ENCODE data around the gene RFC1. TPM values are rescaled to one million over a fixed set of nuclear protein-coding genes. Genes with fewer than 3 reads are reported as not detected.

The RFC1 gene
- total RNA-seq, 1 experiment from 2014 or later: 56.8 TPM

GRCh38 chr4:39326468-39326977, 39.6 kb downstream of the RFC1 start:
- H2BK5ac ChIP-seq (ENCODE audit: insufficient read length, low read length): no peak overlapping the region
- H3K9me3 ChIP-seq (ENCODE audit: control insufficient read depth, low read depth, low read length): no peaks in the 10 kb centered on the region
- H3K56ac ChIP-seq (ENCODE audit: insufficient read length, low read depth, low read length): no peak overlapping the region
- H3K4me2 ChIP-seq (ENCODE audit: insufficient read depth, insufficient read length, low read length): no peak overlapping the region
- Mint-ChIP-seq H3K27me3 (ENCODE audit: low read depth) (no peaks in the 10 kb centered on the region), H3K27ac (no peak overlapping the region), H3K4me1 (no peaks in the 10 kb centered on the region), H3K9me3 (no peaks in the 10 kb centered on the region), H3K36me3 (ENCODE audit: insufficient read depth in 1 of 3, low read depth in 3 of 3) (peaks cover 5 to 35% (median 11%) of the 10 kb centered on the region in 3 experiments; a peak in 6 of 7 replicates), H3K4me3 (no peak overlapping the region)
- no peak overlapping the region for H2BK120ac ChIP-seq (ENCODE audit: low read depth, low read length, poor library complexity, severe bottlenecking)
- H2BK20ac ChIP-seq (ENCODE audit: low read depth, low read length, poor library complexity, severe bottlenecking): no peak overlapping the region
- H3K27ac ChIP-seq (ENCODE audit: insufficient read length, low read depth, low read length): no peak overlapping the region
- no peak overlapping the region for H2AFZ ChIP-seq (ENCODE audit: low read length)
- no peak overlapping the region for H3K14ac ChIP-seq (ENCODE audit: insufficient read depth, low read length)
- no peak overlapping the region for H3K9ac ChIP-seq (ENCODE audit: extremely low read depth, insufficient read length, low read length)
- H3K79me2 ChIP-seq (ENCODE audit: insufficient read depth, low read length): peaks cover 2% of the 10 kb centered on the region; the same call in 1 of the 2 replicates
- WGBS (ENCODE audit: extremely low coverage, insufficient read length, low lambda C conversion rate): no CpG with 5 or more reads among the region's 2 CpGs
- no peak overlapping the region for H3K23ac ChIP-seq (ENCODE audit: insufficient read length, low read depth, low read length)
- H3K18ac ChIP-seq (ENCODE audit: insufficient read length, low read depth, low read length): no peak overlapping the region
- H3K23me2 ChIP-seq (ENCODE audit: insufficient read length, low read depth, low read length, poor library complexity, severe bottlenecking): no peaks in the 10 kb centered on the region
- DNase-seq: no peak
- no peaks in the 10 kb centered on the region for H4K20me1 ChIP-seq (ENCODE audit: control insufficient read depth, insufficient read depth, insufficient read length)
- no peak overlapping the region for H4K8ac ChIP-seq (replicated peaks; ENCODE audit: insufficient read length, low read depth, low read length)
- no peak overlapping the region for H3K4ac ChIP-seq (ENCODE audit: low read depth, low read length)
- no peak overlapping the region for H2AK5ac ChIP-seq (ENCODE audit: insufficient read length, low read length)
- H4K91ac ChIP-seq (ENCODE audit: insufficient read length, low read depth, low read length): no peak overlapping the region
- no peak overlapping the region for H2BK15ac ChIP-seq (ENCODE audit: low read depth, low read length)
- H3T11ph ChIP-seq (ENCODE audit: low read length): no peak overlapping the region
- TF ChIP-seq CTCF (conservative IDR thresholded peaks at IDR 0.05): no peak
- H3K4me1 ChIP-seq (ENCODE audit: insufficient read depth, low read length): no peaks in the 10 kb centered on the region
- no peak overlapping the region for H2BK12ac ChIP-seq (ENCODE audit: insufficient read length, low read depth, low read length)
- H3K27me3 ChIP-seq (ENCODE audit: insufficient read depth, low read length): no peaks in the 10 kb centered on the region
- H3K79me1 ChIP-seq (ENCODE audit: insufficient read depth, low read depth, low read length, poor library complexity, severe bottlenecking): peaks cover 4% of the 10 kb centered on the region
- H4K5ac ChIP-seq (ENCODE audit: insufficient read length, low read depth, low read length): no peak overlapping the region
